ENCODE data around the gene ATAD3B.

The ATAD3B gene

DNA sequence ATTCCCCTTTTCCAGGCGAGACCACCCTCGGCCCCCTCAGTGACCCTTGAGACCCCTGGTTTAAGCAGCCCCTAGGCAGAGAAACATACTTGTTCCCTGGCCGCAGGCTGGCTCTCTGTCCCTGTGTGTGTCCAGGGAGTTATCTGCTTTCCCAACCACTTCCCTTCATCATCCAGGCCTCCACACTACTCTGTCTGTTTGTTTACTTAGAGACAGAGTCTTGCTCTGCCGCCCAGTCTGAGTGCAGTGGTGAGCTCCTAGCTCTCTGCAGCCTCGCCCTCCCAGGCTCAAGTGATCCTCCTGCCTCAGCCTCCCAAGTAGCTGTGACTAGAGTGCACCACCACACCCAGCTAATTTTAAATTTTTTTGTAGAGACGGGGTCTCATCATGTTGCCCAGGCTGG is 41.9 kb upstream of the ATAD3B start:
- DNase-seq (ENCODE audit: low spot score): no peak
- CTCF ChIA-PET: no interaction called here
- H3K27ac ChIP-seq: peak overlapping the region; percentile 41; the same call in 1 of the 2 replicates
- TF ChIP-seq, protein P1, sequence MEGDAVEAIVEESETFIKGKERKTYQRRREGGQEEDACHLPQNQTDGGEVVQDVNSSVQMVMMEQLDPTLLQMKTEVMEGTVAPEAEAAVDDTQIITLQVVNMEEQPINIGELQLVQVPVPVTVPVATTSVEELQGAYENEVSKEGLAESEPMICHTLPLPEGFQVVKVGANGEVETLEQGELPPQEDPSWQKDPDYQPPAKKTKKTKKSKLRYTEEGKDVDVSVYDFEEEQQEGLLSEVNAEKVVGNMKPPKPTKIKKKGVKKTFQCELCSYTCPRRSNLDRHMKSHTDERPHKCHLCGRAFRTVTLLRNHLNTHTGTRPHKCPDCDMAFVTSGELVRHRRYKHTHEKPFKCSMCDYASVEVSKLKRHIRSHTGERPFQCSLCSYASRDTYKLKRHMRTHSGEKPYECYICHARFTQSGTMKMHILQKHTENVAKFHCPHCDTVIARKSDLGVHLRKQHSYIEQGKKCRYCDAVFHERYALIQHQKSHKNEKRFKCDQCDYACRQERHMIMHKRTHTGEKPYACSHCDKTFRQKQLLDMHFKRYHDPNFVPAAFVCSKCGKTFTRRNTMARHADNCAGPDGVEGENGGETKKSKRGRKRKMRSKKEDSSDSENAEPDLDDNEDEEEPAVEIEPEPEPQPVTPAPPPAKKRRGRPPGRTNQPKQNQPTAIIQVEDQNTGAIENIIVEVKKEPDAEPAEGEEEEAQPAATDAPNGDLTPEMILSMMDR (conservative IDR thresholded peaks at IDR 0.05; ENCODE audit: low read depth): no peak
- POLR2A ChIA-PET (ENCODE audit: low non-redundant PET): interaction anchor here (0.7 kb wide), 1 partner anchor 24 kb away, joined by 5 read pairs; no protein-coding TSS in a partner anchor

DNA sequence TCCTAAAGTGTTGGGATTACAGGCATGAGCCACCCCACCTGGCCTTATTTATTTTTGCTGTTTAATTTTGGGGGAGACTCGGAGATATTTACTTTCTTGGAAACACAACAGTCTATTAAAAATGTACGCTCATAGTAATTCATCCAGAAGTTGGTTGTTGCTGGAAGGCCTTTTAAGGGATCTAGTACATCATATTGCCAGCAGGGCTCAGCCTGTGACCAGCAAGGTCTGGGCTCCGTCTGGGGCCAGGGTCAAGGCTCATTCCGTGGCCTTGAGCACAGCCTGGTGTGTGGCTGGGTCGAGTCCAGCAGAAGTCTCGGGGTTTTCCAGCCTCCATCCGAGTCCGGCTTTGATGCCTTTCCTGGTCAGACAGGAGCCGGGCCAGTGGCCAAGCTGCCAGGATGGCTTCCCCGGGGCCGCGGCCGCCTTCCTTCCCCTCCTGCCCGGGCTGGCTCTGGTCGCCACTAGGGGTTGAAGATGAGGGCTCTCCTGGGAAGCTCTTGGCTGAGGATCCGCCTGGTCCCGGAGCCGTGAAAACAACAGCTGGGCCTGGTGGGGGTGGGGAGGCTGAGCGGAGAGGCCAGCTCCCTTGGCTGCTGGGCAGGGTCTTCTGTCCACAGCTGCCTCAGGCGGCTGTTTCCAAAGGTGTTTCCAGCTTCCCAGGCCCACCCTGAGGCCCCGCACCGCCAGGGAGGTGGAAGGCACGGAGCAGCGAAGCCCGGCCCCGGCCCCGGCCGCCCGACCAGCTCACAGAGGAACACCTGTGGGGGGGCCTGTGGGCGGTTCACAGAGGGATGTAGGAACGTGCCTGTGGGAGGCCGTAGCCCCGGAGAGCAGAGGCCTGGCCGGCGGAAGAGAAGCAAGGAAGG is 41.2 kb upstream of the ATAD3B start:
- DNase-seq (ENCODE audit: low spot score): no peak
- ChIA-PET CTCF (interaction anchor here (1.1 kb wide), 1 partner anchor 10 kb away, joined by 3 read pairs; no protein-coding TSS in a partner anchor), POLR2A (ENCODE audit: low non-redundant PET) (interaction anchor here (0.6 kb wide), 1 partner anchor 17 kb away, joined by 8 read pairs; no protein-coding TSS in a partner anchor)
- peak overlapping the region; percentile 41 for H3K27ac ChIP-seq
- TF ChIP-seq, protein P1 (conservative IDR thresholded peaks at IDR 0.05; ENCODE audit: low read depth): no peak

DNA sequence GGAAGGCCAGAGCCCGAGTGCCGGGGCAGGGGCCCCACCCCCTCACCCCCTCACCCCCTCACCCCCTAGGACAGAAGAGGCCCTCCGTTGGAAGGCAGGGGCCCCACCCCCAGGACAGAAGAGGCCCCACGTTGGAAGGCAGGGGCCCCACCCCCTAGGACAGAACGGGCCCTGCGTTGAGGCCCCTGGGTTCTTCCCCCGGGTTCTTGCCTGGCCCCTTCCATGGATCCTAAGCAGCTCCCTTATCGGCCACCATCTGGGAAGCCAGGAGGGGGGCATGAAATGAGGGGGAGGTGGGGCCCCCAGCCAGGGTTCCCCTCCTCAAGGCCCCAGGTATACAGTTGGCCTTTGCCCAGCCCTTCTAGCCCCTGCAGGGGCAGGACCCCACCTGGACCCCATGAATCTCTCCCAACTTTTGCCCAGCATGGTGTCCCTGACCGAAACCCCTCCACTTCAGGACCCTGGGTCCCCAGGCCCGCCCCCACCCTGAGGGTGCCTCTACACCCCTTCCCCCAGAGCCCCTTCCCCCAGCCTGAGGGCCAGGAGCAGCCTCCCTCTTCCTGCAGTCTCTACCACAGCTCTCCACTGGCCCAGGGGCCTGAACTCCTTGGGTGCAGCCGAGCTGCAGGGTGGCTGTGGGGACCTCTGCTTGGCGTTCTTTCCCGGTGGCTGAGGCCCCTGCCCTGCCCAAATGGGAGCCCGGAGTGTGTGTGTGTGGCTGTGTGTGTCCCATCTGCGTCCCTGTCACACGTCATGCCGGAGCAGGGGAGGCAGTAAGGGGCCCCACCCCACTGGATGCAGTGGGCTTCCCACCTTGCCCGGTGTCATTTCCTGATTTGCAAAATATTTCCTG is 40.3 kb upstream of the ATAD3B start:
- DNase-seq (ENCODE audit: low spot score): no peak
- TF ChIP-seq, protein P1 (conservative IDR thresholded peaks at IDR 0.05; ENCODE audit: low read depth): no peak
- CTCF ChIA-PET: interaction anchor here (1.1 kb wide), 1 partner anchor 10 kb away, joined by 3 read pairs; no protein-coding TSS in a partner anchor
- peak overlapping the region; percentile 57 for H3K27ac ChIP-seq
- POLR2A ChIA-PET (ENCODE audit: low non-redundant PET): interaction anchor here (0.6 kb wide), 1 partner anchor 16 kb away, joined by 8 read pairs; no protein-coding TSS in a partner anchor

DNA sequence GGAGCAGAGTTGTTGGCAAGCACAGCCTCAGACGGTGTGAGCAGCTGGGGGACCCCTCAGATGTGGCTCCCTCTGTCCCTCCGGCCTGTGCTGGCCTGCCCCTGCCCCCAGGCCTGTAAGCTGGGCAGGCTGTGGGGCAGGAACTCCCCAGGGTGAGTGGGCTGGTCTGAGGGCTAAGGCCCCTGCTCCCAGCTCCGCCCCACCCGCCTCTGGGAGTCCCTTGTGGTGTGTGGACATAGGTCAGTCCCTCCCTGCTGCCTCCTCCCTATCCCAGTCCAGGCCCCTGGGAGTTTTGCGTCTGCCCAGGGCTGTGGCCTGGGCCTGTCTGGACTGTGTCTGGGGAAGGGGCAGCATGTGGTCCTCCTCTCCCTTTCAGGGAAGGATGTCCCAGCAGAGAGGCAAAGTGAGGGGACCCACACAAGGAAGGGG is 39.7 kb upstream of the ATAD3B start:
- ChIA-PET POLR2A (ENCODE audit: low non-redundant PET) (no interaction called here), CTCF (no interaction called here)
- TF ChIP-seq, protein P1 (conservative IDR thresholded peaks at IDR 0.05; ENCODE audit: low read depth): no peak
- peak overlapping the region; percentile 57 for H3K27ac ChIP-seq
- no peak for DNase-seq (ENCODE audit: low spot score)

DNA sequence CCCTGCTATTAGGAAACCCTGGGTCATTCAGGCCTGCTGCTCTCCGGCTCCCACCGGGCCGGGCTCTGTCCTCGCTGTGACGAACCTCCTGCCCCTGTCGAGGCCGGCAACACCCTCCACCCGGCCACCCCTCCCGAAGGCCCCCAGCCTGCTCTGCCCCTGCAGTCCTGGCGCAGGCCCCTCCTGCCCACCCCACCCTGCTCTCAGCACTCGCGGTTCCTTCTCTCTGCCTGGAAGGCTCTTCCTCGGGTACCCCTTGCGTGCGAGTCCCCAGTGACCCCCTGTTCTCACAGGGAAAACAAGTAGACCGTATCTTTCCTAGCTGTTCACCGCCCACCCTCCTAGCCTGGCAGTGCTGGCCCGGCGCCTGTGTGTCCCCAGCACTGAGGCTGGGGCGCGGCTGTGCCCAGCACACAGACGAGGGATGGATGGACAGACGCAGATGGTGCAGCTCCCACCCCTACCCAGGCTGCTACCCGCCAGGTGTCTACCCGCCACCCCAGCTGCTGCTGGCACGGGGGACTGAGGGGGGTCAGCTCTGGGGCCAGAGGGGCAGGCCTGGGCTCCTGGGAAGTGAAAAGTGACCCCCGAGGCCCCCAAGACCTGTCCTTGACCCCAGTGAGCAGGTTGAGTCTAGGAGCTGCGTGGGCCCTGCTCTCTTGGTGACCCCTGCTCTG is 39.2 kb upstream of the ATAD3B start:
- ChIA-PET POLR2A (ENCODE audit: low non-redundant PET) (interaction anchor here (0.6 kb wide), 1 partner anchor 36 kb away, joined by 11 read pairs; no protein-coding TSS in a partner anchor), CTCF (interaction anchor here (1.0 kb wide), 1 partner anchor 32 kb away, joined by 5 read pairs; no protein-coding TSS in a partner anchor)
- DNase-seq (ENCODE audit: low spot score): no peak
- TF ChIP-seq, protein P1 (conservative IDR thresholded peaks at IDR 0.05; ENCODE audit: low read depth): no peak
- H3K27ac ChIP-seq: peak overlapping the region; percentile 57

Data from RWPE1 (cell line).